ENCODE measurements around the gene SMU1. TPM values are rescaled to one million over a fixed set of nuclear protein-coding genes. Genes with fewer than 3 reads are reported as not detected.

The SMU1 gene
- total RNA-seq, 1 donor from 2014 or later = 22.9 TPM

DNA sequence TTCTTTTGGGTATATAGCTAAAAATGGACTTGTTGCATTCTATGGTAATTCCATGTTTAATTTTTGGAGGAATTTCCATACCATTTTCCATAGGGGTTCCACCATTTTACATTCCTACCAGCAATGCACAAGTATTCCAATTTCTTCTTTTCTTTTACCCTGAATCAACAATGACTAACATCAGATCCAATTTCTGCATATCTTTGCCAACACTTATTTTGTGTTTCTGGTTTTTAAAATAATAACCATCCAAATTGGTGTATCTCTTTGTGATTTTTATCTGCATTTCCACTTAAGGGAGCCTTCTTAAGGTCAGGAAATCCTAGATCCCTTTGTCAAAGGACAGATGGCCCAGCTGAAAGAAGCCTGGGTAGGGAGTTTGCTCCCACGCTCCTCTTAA, 29.5 kb upstream of the SMU1 start:
- H3K4me3 ChIP-seq (ENCODE audit: insufficient read depth, low read depth, low read length) = no peak overlapping the region
- H4K20me1 ChIP-seq (ENCODE audit: insufficient read depth, low read length) = no peaks in the 10 kb centered on the region
- H3K36me3 Mint-ChIP-seq (ENCODE audit: low read depth, unreplicated experiment) = peaks cover 5% of the 10 kb centered on the region
- H3K9ac ChIP-seq (ENCODE audit: low read length) = no peak overlapping the region
- no peaks in the 10 kb centered on the region for H3K27me3 Mint-ChIP-seq (ENCODE audit: low read depth, unreplicated experiment)
- no peaks in the 10 kb centered on the region for H3K9me3 ChIP-seq (ENCODE audit: insufficient read depth, low read depth, low read length)
- no peak for DNase-seq (ENCODE audit: low read depth)
- no peak for FAIRE-seq
- peaks cover 2% of the 10 kb centered on the region for H3K9me3 Mint-ChIP-seq (ENCODE audit: unreplicated experiment)
- H3K79me2 ChIP-seq (ENCODE audit: insufficient read depth, low read length) = no peaks in the 10 kb centered on the region
- H3K4me1 ChIP-seq (ENCODE audit: insufficient read depth, low read length) = peaks cover 30% of the 10 kb centered on the region
- H3K27me3 ChIP-seq (ENCODE audit: insufficient read depth, low read length) = no peaks in the 10 kb centered on the region
- no peaks in the 10 kb centered on the region for H3K36me3 ChIP-seq (ENCODE audit: insufficient read depth, low read length)
- H3K4me2 ChIP-seq (ENCODE audit: low read length) = peak overlapping the region; percentile 2
- TF ChIP-seq, protein P1, sequence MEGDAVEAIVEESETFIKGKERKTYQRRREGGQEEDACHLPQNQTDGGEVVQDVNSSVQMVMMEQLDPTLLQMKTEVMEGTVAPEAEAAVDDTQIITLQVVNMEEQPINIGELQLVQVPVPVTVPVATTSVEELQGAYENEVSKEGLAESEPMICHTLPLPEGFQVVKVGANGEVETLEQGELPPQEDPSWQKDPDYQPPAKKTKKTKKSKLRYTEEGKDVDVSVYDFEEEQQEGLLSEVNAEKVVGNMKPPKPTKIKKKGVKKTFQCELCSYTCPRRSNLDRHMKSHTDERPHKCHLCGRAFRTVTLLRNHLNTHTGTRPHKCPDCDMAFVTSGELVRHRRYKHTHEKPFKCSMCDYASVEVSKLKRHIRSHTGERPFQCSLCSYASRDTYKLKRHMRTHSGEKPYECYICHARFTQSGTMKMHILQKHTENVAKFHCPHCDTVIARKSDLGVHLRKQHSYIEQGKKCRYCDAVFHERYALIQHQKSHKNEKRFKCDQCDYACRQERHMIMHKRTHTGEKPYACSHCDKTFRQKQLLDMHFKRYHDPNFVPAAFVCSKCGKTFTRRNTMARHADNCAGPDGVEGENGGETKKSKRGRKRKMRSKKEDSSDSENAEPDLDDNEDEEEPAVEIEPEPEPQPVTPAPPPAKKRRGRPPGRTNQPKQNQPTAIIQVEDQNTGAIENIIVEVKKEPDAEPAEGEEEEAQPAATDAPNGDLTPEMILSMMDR (IDR thresholded peaks at IDR 0.05; ENCODE audit: insufficient read depth, low read depth, low read length) = no peak
- no peak for TF ChIP-seq EZH2 (IDR thresholded peaks at IDR 0.05; ENCODE audit: insufficient read depth, low read length)
- peak overlapping the region; percentile 81 for H3K27ac ChIP-seq (ENCODE audit: low read depth, low read length)
- no peak overlapping the region for H2AFZ ChIP-seq (ENCODE audit: low read depth, low read length)
- peaks cover 57% of the 10 kb centered on the region for H3K4me1 Mint-ChIP-seq (ENCODE audit: low read depth, unreplicated experiment)
- H3K4me3 Mint-ChIP-seq (ENCODE audit: unreplicated experiment) = no peak overlapping the region
- H3K27ac Mint-ChIP-seq (ENCODE audit: unreplicated experiment) = peak overlapping the region; percentile 99

DNA sequence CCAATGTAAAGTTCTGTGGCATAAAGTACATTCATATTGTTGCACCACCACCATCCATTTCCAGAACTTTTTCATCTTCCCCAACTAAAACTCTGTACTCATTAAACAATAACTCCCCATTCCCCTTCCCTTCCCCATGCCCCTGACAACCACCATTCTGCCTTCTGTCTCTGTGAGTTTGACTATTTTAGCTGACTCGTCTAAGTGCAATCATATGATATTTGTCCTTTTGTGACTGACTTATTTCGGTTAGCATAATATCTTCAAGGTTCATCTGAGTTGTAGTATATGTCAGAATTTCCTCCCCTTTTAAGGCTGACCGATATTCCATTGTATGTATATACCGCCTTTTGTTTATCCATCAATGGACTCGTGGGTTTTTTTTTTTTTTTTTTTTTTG, 29.0 kb upstream of the SMU1 start:
- Histone ChIP-seq H3K9me3 (ENCODE audit: insufficient read depth, low read depth, low read length) (no peaks in the 10 kb centered on the region), H3K27ac (ENCODE audit: low read depth, low read length) (no peak overlapping the region), H3K36me3 (ENCODE audit: insufficient read depth, low read length) (no peaks in the 10 kb centered on the region), H3K79me2 (ENCODE audit: insufficient read depth, low read length) (no peaks in the 10 kb centered on the region), H3K4me2 (ENCODE audit: low read length) (no peak overlapping the region), H3K9ac (ENCODE audit: low read length) (no peak overlapping the region), H3K27me3 (ENCODE audit: insufficient read depth, low read length) (no peaks in the 10 kb centered on the region), H3K4me1 (ENCODE audit: insufficient read depth, low read length) (peaks cover 30% of the 10 kb centered on the region), H3K4me3 (ENCODE audit: insufficient read depth, low read depth, low read length) (no peak overlapping the region), H2AFZ (ENCODE audit: low read depth, low read length) (no peak overlapping the region), H4K20me1 (ENCODE audit: insufficient read depth, low read length) (no peaks in the 10 kb centered on the region)
- Mint-ChIP-seq H3K27me3 (ENCODE audit: low read depth, unreplicated experiment) (no peaks in the 10 kb centered on the region), H3K27ac (ENCODE audit: unreplicated experiment) (peak overlapping the region; percentile 99), H3K9me3 (ENCODE audit: unreplicated experiment) (peaks cover 2% of the 10 kb centered on the region), H3K4me3 (ENCODE audit: unreplicated experiment) (no peak overlapping the region), H3K4me1 (ENCODE audit: low read depth, unreplicated experiment) (peaks cover 57% of the 10 kb centered on the region), H3K36me3 (ENCODE audit: low read depth, unreplicated experiment) (peaks cover 5% of the 10 kb centered on the region)
- DNase-seq (ENCODE audit: low read depth) (no peak), FAIRE-seq (no peak)
- TF ChIP-seq, protein P1 (IDR thresholded peaks at IDR 0.05; ENCODE audit: insufficient read depth, low read depth, low read length) = no peak
- TF ChIP-seq EZH2 (IDR thresholded peaks at IDR 0.05; ENCODE audit: insufficient read depth, low read length) = no peak

DNA sequence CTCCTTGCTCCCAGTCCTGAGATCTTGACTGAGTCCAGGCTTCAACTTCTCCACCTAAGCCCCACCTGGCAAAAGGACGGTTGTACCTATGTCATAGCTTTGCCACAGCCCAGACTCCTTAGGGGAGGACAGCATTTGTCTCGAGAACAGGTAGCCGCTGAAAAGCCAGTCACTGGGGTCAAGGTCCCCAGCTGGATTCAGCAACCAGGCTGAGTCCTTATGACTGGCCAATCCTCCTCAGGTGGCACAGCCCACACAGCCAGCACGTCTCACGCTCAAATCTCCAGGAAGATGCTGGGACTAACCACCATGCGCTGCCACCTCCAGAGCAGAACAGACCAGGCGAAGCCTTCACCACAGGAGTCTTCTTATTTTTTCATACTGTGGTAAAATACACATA, 27.9 kb upstream of the SMU1 start:
- Histone ChIP-seq H3K9ac (ENCODE audit: low read length) (no peak overlapping the region), H3K79me2 (ENCODE audit: insufficient read depth, low read length) (no peaks in the 10 kb centered on the region), H3K36me3 (ENCODE audit: insufficient read depth, low read length) (no peaks in the 10 kb centered on the region), H3K27me3 (ENCODE audit: insufficient read depth, low read length) (no peaks in the 10 kb centered on the region), H3K4me1 (ENCODE audit: insufficient read depth, low read length) (peaks cover 30% of the 10 kb centered on the region), H3K9me3 (ENCODE audit: insufficient read depth, low read depth, low read length) (no peaks in the 10 kb centered on the region), H4K20me1 (ENCODE audit: insufficient read depth, low read length) (no peaks in the 10 kb centered on the region), H3K27ac (ENCODE audit: low read depth, low read length) (no peak overlapping the region), H2AFZ (ENCODE audit: low read depth, low read length) (no peak overlapping the region), H3K4me3 (ENCODE audit: insufficient read depth, low read depth, low read length) (no peak overlapping the region), H3K4me2 (ENCODE audit: low read length) (no peak overlapping the region)
- FAIRE-seq (no peak), DNase-seq (ENCODE audit: low read depth) (no peak)
- Mint-ChIP-seq H3K27ac (ENCODE audit: unreplicated experiment) (no peak overlapping the region), H3K36me3 (ENCODE audit: low read depth, unreplicated experiment) (peaks cover 5% of the 10 kb centered on the region), H3K4me1 (ENCODE audit: low read depth, unreplicated experiment) (peaks cover 53% of the 10 kb centered on the region), H3K27me3 (ENCODE audit: low read depth, unreplicated experiment) (no peaks in the 10 kb centered on the region), H3K4me3 (ENCODE audit: unreplicated experiment) (no peak overlapping the region), H3K9me3 (ENCODE audit: unreplicated experiment) (peaks cover 2% of the 10 kb centered on the region)
- TF ChIP-seq EZH2 (IDR thresholded peaks at IDR 0.05; ENCODE audit: insufficient read depth, low read length) = no peak
- TF ChIP-seq, protein P1 (IDR thresholded peaks at IDR 0.05; ENCODE audit: insufficient read depth, low read depth, low read length) = no peak
